Measurements from ENCODE around the gene USH2A. TPM values are rescaled to one million over a fixed set of nuclear protein-coding genes. Genes with fewer than 3 reads are reported as not detected.
A peak's percentile ranks its signal among the peaks of the same experiment; 100 is the strongest.

The USH2A gene
- total RNA-seq, 2 donors from 2014 or later = 0.62 to 3.1 TPM

DNA sequence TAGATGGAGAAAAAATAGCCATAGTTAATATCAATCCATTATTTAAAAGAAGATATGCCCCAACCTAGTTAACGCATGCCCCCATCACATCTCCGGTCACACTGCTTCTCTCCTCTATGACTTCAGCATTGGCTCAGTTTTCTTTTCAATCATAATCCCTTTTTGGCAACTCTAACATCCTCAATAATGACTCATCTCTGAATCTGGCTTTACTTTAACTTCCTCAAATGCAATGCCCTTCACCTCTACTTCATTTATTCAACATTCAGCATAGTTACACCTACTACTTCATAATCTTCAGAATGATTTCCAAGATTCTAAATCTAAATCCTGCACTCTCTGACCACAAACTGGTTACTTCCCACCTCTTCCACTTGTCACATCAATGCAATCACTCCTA lies 417.3 kb downstream of the USH2A start:
- no peak for DNase-seq
- no peaks in the 10 kb centered on the region for H3K27me3 Mint-ChIP-seq (ENCODE audit: insufficient read depth)
- peaks cover 15% of the 10 kb centered on the region for H3K36me3 Mint-ChIP-seq (ENCODE audit: low read depth)
- H3K4me3 Mint-ChIP-seq = no peak overlapping the region
- Histone ChIP-seq H3K4me3 (ENCODE audit: low read length) (no peak overlapping the region), H3K9ac (ENCODE audit: extremely low read depth, low read length, poor library complexity, severe bottlenecking) (no peak overlapping the region), H3K4me1 (ENCODE audit: control insufficient read depth, insufficient read depth, low read length) (no peaks in the 10 kb centered on the region), H3K27ac (ENCODE audit: low read depth, low read length) (no peak overlapping the region), H3K9me3 (ENCODE audit: control insufficient read depth, low read length) (no peaks in the 10 kb centered on the region), H3K27me3 (ENCODE audit: control insufficient read depth, insufficient read depth, low read length, poor library complexity, severe bottlenecking) (no peaks in the 10 kb centered on the region), H3K36me3 (ENCODE audit: control insufficient read depth, insufficient read depth, low read length) (no peaks in the 10 kb centered on the region)
- peaks cover 16% of the 10 kb centered on the region for H3K9me3 Mint-ChIP-seq
- TF ChIP-seq, protein P1, sequence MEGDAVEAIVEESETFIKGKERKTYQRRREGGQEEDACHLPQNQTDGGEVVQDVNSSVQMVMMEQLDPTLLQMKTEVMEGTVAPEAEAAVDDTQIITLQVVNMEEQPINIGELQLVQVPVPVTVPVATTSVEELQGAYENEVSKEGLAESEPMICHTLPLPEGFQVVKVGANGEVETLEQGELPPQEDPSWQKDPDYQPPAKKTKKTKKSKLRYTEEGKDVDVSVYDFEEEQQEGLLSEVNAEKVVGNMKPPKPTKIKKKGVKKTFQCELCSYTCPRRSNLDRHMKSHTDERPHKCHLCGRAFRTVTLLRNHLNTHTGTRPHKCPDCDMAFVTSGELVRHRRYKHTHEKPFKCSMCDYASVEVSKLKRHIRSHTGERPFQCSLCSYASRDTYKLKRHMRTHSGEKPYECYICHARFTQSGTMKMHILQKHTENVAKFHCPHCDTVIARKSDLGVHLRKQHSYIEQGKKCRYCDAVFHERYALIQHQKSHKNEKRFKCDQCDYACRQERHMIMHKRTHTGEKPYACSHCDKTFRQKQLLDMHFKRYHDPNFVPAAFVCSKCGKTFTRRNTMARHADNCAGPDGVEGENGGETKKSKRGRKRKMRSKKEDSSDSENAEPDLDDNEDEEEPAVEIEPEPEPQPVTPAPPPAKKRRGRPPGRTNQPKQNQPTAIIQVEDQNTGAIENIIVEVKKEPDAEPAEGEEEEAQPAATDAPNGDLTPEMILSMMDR (conservative IDR thresholded peaks at IDR 0.05) = no peak
- no peak overlapping the region for H3K27ac Mint-ChIP-seq
- 95 to 97% methylated on average over 2 of the region's 2 CpGs for WGBS, 2 experiments (ENCODE audit: insufficient coverage in 1 of 2, insufficient read length in 1 of 2)
- peaks cover 14% of the 10 kb centered on the region for H3K4me1 Mint-ChIP-seq

- TF ChIP-seq, protein P1 (conservative IDR thresholded peaks at IDR 0.05) = peak; percentile 72
- H3K27me3 Mint-ChIP-seq (ENCODE audit: insufficient read depth) = no peaks in the 10 kb centered on the region
- no peak overlapping the region for H3K27ac Mint-ChIP-seq
- peaks cover 4% of the 10 kb centered on the region for H3K4me1 ChIP-seq (ENCODE audit: control insufficient read depth, insufficient read depth, low read length)
- no peak overlapping the region for H3K4me3 ChIP-seq (ENCODE audit: low read length)
- H3K36me3 ChIP-seq (ENCODE audit: control insufficient read depth, insufficient read depth, low read length) = no peaks in the 10 kb centered on the region
- H3K9me3 Mint-ChIP-seq = no peaks in the 10 kb centered on the region
- 52 to 57% methylated on average over 3 of the region's 3 CpGs for WGBS, 2 experiments (ENCODE audit: insufficient coverage in 1 of 2, insufficient read length in 1 of 2)
- H3K4me1 Mint-ChIP-seq = peaks cover 22% of the 10 kb centered on the region
- no peaks in the 10 kb centered on the region for H3K9me3 ChIP-seq (ENCODE audit: control insufficient read depth, low read length)
- no peak overlapping the region for H3K4me3 Mint-ChIP-seq
- no peak overlapping the region for H3K27ac ChIP-seq (ENCODE audit: low read depth, low read length)
- DNase-seq = no peak
- no peaks in the 10 kb centered on the region for H3K27me3 ChIP-seq (ENCODE audit: control insufficient read depth, insufficient read depth, low read length, poor library complexity, severe bottlenecking)
- H3K9ac ChIP-seq (ENCODE audit: extremely low read depth, low read length, poor library complexity, severe bottlenecking) = no peak overlapping the region
- H3K36me3 Mint-ChIP-seq (ENCODE audit: low read depth) = no peaks in the 10 kb centered on the region
These were observed 430.6 kb downstream of the USH2A start for GRCh38 chr1:215992620-215993019.

DNA sequence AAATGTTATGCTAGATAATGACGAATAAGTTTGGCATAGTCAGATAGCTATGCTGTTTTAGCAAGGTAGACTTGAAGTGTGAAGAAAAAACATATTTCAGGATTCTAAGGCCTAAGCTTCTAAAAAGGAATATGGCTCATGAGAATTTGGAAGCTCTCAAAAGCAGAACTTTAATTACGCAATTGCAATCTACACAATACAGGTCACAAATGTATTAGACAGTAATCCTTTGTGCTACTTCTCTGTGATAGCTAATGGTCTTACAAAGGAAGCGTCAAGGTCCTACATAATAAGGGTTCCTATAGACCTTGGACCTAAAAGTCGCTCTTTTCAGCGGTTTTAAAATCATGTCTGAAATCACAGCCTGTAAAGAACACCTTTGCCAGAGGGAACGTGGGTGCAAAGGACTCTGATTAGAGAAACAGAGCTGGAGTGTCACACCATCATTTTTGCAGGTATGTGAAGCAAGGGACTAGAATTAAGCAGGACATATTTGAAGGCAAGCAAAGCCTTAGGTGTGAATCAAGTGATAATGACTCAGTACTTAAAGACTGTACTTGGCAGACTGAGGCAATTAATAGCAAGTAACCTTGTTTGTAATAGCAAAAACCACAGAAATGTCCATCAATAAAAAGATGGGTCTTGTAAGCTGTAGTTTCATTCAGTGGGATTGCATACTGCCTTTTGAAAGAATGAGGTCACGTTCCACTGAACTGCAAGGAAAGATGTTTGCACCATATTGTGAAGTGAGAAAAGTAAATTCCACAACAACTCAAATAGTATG lies 436.0 kb downstream of the USH2A start:
- TF ChIP-seq, protein P1 (conservative IDR thresholded peaks at IDR 0.05) = no peak
- H3K27ac Mint-ChIP-seq = peak overlapping the region; percentile 87
- DNase-seq = peak; percentile 67
- Histone ChIP-seq H3K9ac (ENCODE audit: extremely low read depth, low read length, poor library complexity, severe bottlenecking) (no peak overlapping the region), H3K4me3 (ENCODE audit: low read length) (no peak overlapping the region), H3K4me1 (ENCODE audit: control insufficient read depth, insufficient read depth, low read length) (peaks cover 10% of the 10 kb centered on the region), H3K36me3 (ENCODE audit: control insufficient read depth, insufficient read depth, low read length) (no peaks in the 10 kb centered on the region), H3K9me3 (ENCODE audit: control insufficient read depth, low read length) (no peaks in the 10 kb centered on the region), H3K27me3 (ENCODE audit: control insufficient read depth, insufficient read depth, low read length, poor library complexity, severe bottlenecking) (no peaks in the 10 kb centered on the region), H3K27ac (ENCODE audit: low read depth, low read length) (no peak overlapping the region)
- H3K4me1 Mint-ChIP-seq = peaks cover 22% of the 10 kb centered on the region
- H3K36me3 Mint-ChIP-seq (ENCODE audit: low read depth) = no peaks in the 10 kb centered on the region
- no peaks in the 10 kb centered on the region for H3K9me3 Mint-ChIP-seq
- no peak overlapping the region for H3K4me3 Mint-ChIP-seq
- H3K27me3 Mint-ChIP-seq (ENCODE audit: insufficient read depth) = no peaks in the 10 kb centered on the region
- 84 to 91% methylated on average over 5 to 7 of the region's 7 CpGs for WGBS, 2 experiments (ENCODE audit: insufficient coverage in 1 of 2, insufficient read length in 1 of 2)

Data from endodermal cell (in vitro differentiated cells).